Measurements from ENCODE around the gene PDZRN3.

DNA sequence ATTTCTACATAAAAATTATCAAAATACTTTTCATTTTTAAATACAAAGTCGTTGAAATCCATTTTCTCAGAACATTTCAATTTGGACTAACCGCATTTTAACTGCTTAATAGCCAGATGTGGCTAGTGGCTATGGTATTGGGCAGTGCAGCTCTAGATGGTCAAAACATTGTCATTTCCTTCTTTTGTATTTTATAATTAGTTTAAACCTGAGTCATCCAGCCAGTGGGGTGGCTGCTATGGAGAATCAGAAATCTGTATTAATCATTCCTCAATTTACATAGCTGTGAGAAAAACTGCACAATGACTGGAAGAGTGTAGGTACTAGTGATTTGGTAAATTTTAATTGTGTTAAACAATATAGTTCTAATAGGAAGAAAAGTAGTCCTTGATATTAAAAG is 245.3 kb downstream of the PDZRN3 start:
- TF ChIP-seq POLR2AphosphoS5 (IDR thresholded peaks at IDR 0.05): no peak
- TF ChIP-seq, protein P1, sequence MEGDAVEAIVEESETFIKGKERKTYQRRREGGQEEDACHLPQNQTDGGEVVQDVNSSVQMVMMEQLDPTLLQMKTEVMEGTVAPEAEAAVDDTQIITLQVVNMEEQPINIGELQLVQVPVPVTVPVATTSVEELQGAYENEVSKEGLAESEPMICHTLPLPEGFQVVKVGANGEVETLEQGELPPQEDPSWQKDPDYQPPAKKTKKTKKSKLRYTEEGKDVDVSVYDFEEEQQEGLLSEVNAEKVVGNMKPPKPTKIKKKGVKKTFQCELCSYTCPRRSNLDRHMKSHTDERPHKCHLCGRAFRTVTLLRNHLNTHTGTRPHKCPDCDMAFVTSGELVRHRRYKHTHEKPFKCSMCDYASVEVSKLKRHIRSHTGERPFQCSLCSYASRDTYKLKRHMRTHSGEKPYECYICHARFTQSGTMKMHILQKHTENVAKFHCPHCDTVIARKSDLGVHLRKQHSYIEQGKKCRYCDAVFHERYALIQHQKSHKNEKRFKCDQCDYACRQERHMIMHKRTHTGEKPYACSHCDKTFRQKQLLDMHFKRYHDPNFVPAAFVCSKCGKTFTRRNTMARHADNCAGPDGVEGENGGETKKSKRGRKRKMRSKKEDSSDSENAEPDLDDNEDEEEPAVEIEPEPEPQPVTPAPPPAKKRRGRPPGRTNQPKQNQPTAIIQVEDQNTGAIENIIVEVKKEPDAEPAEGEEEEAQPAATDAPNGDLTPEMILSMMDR (IDR thresholded peaks at IDR 0.05 in 8 of 11, conservative IDR thresholded peaks at IDR 0.05 in 3 of 11): no peak
